A549 (cell line): Measurements from ENCODE around the gene TIE1. TPM values are rescaled to one million over a fixed set of nuclear protein-coding genes. Genes with fewer than 3 reads are reported as not detected.

Source experiments
- ATAC-seq, 2 experiments: fragments of 200-7000 bp in 1 of 2; fragments of >200 bp in 1 of 2; cut with Nextera tagmentation in 1 of 2; cut with Tn5 transposase in 1 of 2; 3 replicates each; pipeline versions ENCODE4 v1.8.0 to v1.9.1; 2018 to 2020; ENCODE audit warnings: mild to moderate bottlenecking in 1 of 2, moderate library complexity in 1 of 2
- CTCF ChIA-PET: fragments of 300-600 bp; sonication (Branson Sonifier 250); formaldehyde crosslinking; extraction: SDS; loops from one replicate; lab custom pipeline; 2021; ENCODE audit warnings: antibody characterized with exemption, inconsistent platforms; lab: Yijun Ruan, JAX
- POLR2A ChIA-PET: fragments of 350-600 bp; formaldehyde crosslinking; extraction: SDS; loops from one replicate; lab custom pipeline; 2021; ENCODE audit warnings: antibody characterized with exemption, inconsistent platforms; lab: Yijun Ruan, JAX
- DNase-seq, 2 experiments: peaks; one replicate each; pipeline versions ENCODE4 v3.0.0 to v3.0.0-alpha.2; 2011 to 2016; ENCODE audit warnings: low read depth in 1 of 2, low spot score in 1 of 2
- FAIRE-seq: peaks from 2 replicates; lab custom pipeline; 2011; peaks lifted over from hg19 to GRCh38; lab: Jason Lieb, UNC
- H3K27ac ChIP-seq, 2 experiments: fragments of >200 bp; sonication (Bioruptor Twin); formaldehyde crosslinking; 3 replicates each; pipeline ENCODE4 v1.5.1; 2016 to 2017
- H3K4me1 ChIP-seq: fragments of >200 bp; sonication (Bioruptor Twin); formaldehyde crosslinking; 3 replicates; pipeline ENCODE4 v1.6.1; 2016
- H3K4me2 ChIP-seq: fragments of >200 bp; sonication (Bioruptor Twin); formaldehyde crosslinking; 3 replicates; pipeline ENCODE4 v1.6.1; 2016
- H3K4me3 ChIP-seq: fragments of >200 bp; sonication (Bioruptor Twin); formaldehyde crosslinking; 3 replicates; pipeline ENCODE4 v1.5.1; 2016
- H3K9me3 ChIP-seq: fragments of >200 bp; sonication (Bioruptor Twin); formaldehyde crosslinking; 3 replicates; pipeline ENCODE4 v1.6.1; 2016
- BHLHE40 ChIP-seq: IDR thresholded peaks from 2 replicates; pipeline ENCODE4 v1.6.1; 2012; ENCODE audit warnings: low read depth, low read length, inconsistent platforms
- CBX2 ChIP-seq: fragments of 200-600 bp; sonication (generic); IDR thresholded peaks from 2 replicates; pipeline ENCODE4 v1.6.1; 2016; ENCODE audit warnings: low read depth, mild to moderate bottlenecking, borderline replicate concordance
- CBX8 ChIP-seq: fragments of 200-600 bp; sonication (generic); IDR thresholded peaks from 2 replicates; pipeline ENCODE4 v1.6.1; 2016
- CHD2 ChIP-seq: fragments of 150-350 bp; IDR thresholded peaks from 2 replicates; pipeline ENCODE4 v1.6.1; 2014; ENCODE audit warnings: low read length; ENCODE audit not compliant: partially characterized antibody
- CHD4 ChIP-seq: fragments of 200-600 bp; sonication (generic); IDR thresholded peaks from 2 replicates; pipeline ENCODE4 v1.6.1; 2016; ENCODE audit warnings: antibody characterized with exemption, mild to moderate bottlenecking, borderline replicate concordance
- EHMT2 ChIP-seq: fragments of 200-600 bp; sonication (generic); IDR thresholded peaks from 2 replicates; pipeline ENCODE4 v1.6.1; 2016; ENCODE audit warnings: antibody characterized with exemption, low read depth, mild to moderate bottlenecking, moderate library complexity
- EP300 ChIP-seq, 2 experiments: fragments of >200 bp; sonication (Bioruptor Twin); formaldehyde crosslinking; IDR thresholded peaks; 2 replicates in 1 of 2; 3 replicates in 1 of 2; pipeline ENCODE4 v1.6.1; 2016 to 2017
- ESRRA ChIP-seq: fragments of 150-350 bp; IDR thresholded peaks from 2 replicates; pipeline ENCODE4 v1.6.1; 2014; ENCODE audit warnings: mild to moderate bottlenecking, low read length, borderline replicate concordance
- FOSB ChIP-seq: fragments of 250-450 bp; sonication (Bioruptor Pico); IDR thresholded peaks from 2 replicates; pipeline ENCODE4 v1.5.0; 2020; ENCODE audit warnings: mild to moderate bottlenecking, moderate library complexity
- FOSL2 ChIP-seq, 2 experiments: fragments of 450-650 bp in 1 of 2; fragments of >200 bp in 1 of 2; sonication (Bioruptor Twin) in 1 of 2; formaldehyde crosslinking; IDR thresholded peaks; 2 replicates each; pipeline versions ENCODE4 v1.5.0 to v1.6.1; 2016 to 2020; ENCODE audit warnings: mild to moderate bottlenecking in 1 of 2, moderate library complexity in 1 of 2
- HEYL ChIP-seq: fragments of 250-450 bp; sonication (Bioruptor Pico); IDR thresholded peaks from 2 replicates; pipeline ENCODE4 v1.8.0; 2021; ENCODE audit warnings: mild to moderate bottlenecking, moderate library complexity
- HOXA7 ChIP-seq: fragments of 250-450 bp; sonication (Bioruptor Pico); IDR thresholded peaks from 2 replicates; pipeline ENCODE4 v1.5.0; 2020; ENCODE audit warnings: mild to moderate bottlenecking, moderate library complexity
- HOXB13 ChIP-seq: fragments of 250-450 bp; sonication (Bioruptor Pico); IDR thresholded peaks from 2 replicates; pipeline ENCODE4 v1.5.0; 2020; ENCODE audit warnings: low read depth, mild to moderate bottlenecking, moderate library complexity
- HOXB5 ChIP-seq: fragments of 250-450 bp; sonication (Bioruptor Pico); IDR thresholded peaks from 2 replicates; pipeline ENCODE4 v1.5.0; 2020; ENCODE audit warnings: mild to moderate bottlenecking, moderate library complexity
- JUNB ChIP-seq: fragments of >200 bp; sonication (Bioruptor Twin); formaldehyde crosslinking; IDR thresholded peaks from 2 replicates; pipeline ENCODE4 v1.6.1; 2016
- KDM5A ChIP-seq: fragments of 200-600 bp; sonication (generic); IDR thresholded peaks from 2 replicates; pipeline ENCODE4 v1.6.1; 2016; ENCODE audit warnings: antibody characterized with exemption, mild to moderate bottlenecking
- MAX ChIP-seq: IDR thresholded peaks from 2 replicates; pipeline ENCODE4 v1.6.1; 2012
- MAZ ChIP-seq: fragments of 150-350 bp; IDR thresholded peaks from 2 replicates; pipeline ENCODE4 v1.6.1; 2014; ENCODE audit warnings: antibody characterized with exemption, low read depth, low read length, borderline replicate concordance
- MYC ChIP-seq: IDR thresholded peaks from 2 replicates; pipeline ENCODE4 v1.6.1; 2012; ENCODE audit warnings: mild to moderate bottlenecking, inconsistent platforms, low read length, improper control_type of control experiment, borderline replicate concordance
- NPAS2 ChIP-seq: fragments of 250-450 bp; sonication (Bioruptor Pico); IDR thresholded peaks from 2 replicates; pipeline ENCODE4 v1.8.0; 2022; ENCODE audit warnings: mild to moderate bottlenecking, moderate library complexity, borderline replicate concordance
- PHF8 ChIP-seq: fragments of 200-600 bp; sonication (generic); IDR thresholded peaks from 2 replicates; pipeline ENCODE4 v1.6.1; 2016; ENCODE audit warnings: low read depth, mild to moderate bottlenecking, antibody characterized with exemption, moderate library complexity, borderline replicate concordance
- POLR2A ChIP-seq: IDR thresholded peaks from 2 replicates; pipeline ENCODE4 v1.6.1; 2012; ENCODE audit warnings: mild to moderate bottlenecking, low read length
- RAD21 ChIP-seq, 2 experiments: fragments of >200 bp in 1 of 2; sonication (Bioruptor Twin) in 1 of 2; formaldehyde crosslinking in 1 of 2; IDR thresholded peaks in 1 of 2; conservative IDR thresholded peaks in 1 of 2; 2 replicates in 1 of 2; 3 replicates in 1 of 2; pipeline ENCODE4 v1.6.1; 2012 to 2018; ENCODE audit warnings: inconsistent platforms in 1 of 2
- RFX5 ChIP-seq: fragments of 450-650 bp; IDR thresholded peaks from 2 replicates; pipeline ENCODE4 v1.7.1; 2014; ENCODE audit warnings: antibody characterized with exemption, mild to moderate bottlenecking, moderate library complexity
- RNF2 ChIP-seq: fragments of 200-600 bp; sonication (generic); IDR thresholded peaks from 2 replicates; pipeline ENCODE4 v1.6.1; 2016; ENCODE audit warnings: low read depth, mild to moderate bottlenecking, antibody characterized with exemption, moderate library complexity, borderline replicate concordance
- ZC3H11A ChIP-seq: fragments of 450-650 bp; IDR thresholded peaks from 2 replicates; pipeline ENCODE4 v1.6.1; 2014; ENCODE audit warnings: antibody characterized with exemption, mild to moderate bottlenecking
- ZFP36 ChIP-seq: fragments of 450-650 bp; IDR thresholded peaks from 2 replicates; pipeline ENCODE4 v1.6.1; 2014; ENCODE audit warnings: borderline replicate concordance; ENCODE audit not compliant: partially characterized antibody
- ZNF302 ChIP-seq: fragments of 250-450 bp; sonication (Bioruptor Pico); IDR thresholded peaks from 2 replicates; pipeline ENCODE4 v1.9.0; 2021; ENCODE audit warnings: inconsistent platforms, mild to moderate bottlenecking, moderate library complexity
- ZSCAN20 ChIP-seq: fragments of 250-450 bp; sonication (Bioruptor Pico); IDR thresholded peaks from 2 replicates; pipeline ENCODE4 v1.8.0; 2022; ENCODE audit warnings: mild to moderate bottlenecking, moderate library complexity
- WGBS: methylation state at CpG from one replicate; pipeline ENCODE4 v1.1.6; 2017; ENCODE audit errors: missing lambda C conversion rate; 5-methylcytosine and 5-hydroxymethylcytosine counted together
- polyA plus RNA-seq, 4 experiments: library from polyadenylated mRNA; depleted of rRNA in 3 of 4; stranded (reverse); fragments of >200 nt; fragmentation: RNase III in 1 of 4; extraction: RNeasy Plus Mini Kit Qiagen cat#74134 plus additional on column Dnase treatment in 1 of 4; gene quantifications; 2 replicates in 3 of 4; 3 replicates in 1 of 4; pipeline ENCODE4 v1.2.3, GENCODE V29; 2011 to 2017
- TF ChIP-seq, protein P1 (sequence below): IDR thresholded peaks from 2 replicates; pipeline ENCODE4 v1.6.1; 2012
- TF ChIP-seq, protein P2 (sequence below): IDR thresholded peaks from 2 replicates; pipeline ENCODE4 v1.6.1; 2012; ENCODE audit warnings: low read depth, borderline replicate concordance
- TF ChIP-seq, protein P3 (sequence below): fragments of 250-450 bp; sonication (Bioruptor Pico); IDR thresholded peaks from 2 replicates; pipeline ENCODE4 v1.5.0; 2020; ENCODE audit warnings: low read depth, mild to moderate bottlenecking, moderate library complexity
- TF ChIP-seq, protein P4 (sequence below): fragments of 450-650 bp; IDR thresholded peaks from 2 replicates; pipeline ENCODE4 v1.6.1; 2014; ENCODE audit warnings: antibody characterized with exemption

The TIE1 gene
- polyA plus RNA-seq, 2 of the 4 experiments (the other 2 are of a cell fraction) = not detected

DNA sequence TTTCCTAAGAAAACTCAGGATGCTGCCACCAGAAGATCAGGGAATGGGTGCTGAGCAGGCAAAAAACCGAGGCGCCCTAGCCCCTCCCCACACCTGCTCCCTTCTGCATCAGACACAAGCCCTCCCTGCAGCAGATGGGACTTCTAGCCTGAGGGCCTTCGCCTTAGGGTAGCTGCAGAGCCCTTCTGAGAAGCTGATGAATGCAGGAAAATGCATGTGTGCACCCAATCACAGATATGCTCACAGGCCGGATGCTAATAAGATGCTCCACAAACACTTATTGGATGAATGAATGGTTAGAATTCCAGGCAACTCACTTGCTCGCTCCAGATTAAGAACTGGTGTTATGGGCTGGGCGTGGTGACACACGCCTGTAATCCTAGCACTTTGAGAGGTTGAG is 8.6 kb upstream of the TIE1 start:
- ATAC-seq = no peak
- no peak for TF ChIP-seq ZSCAN20
- TF ChIP-seq PHF8 = no peak
- TF ChIP-seq MAZ = no peak
- TF ChIP-seq CBX2 = no peak
- TF ChIP-seq HOXB5 (CRISPR knock-in tag) = no peak
- TF ChIP-seq JUNB = no peak
- no peak for TF ChIP-seq HEYL (CRISPR knock-in tag)
- no peak for TF ChIP-seq EP300 (IDR thresholded peaks at IDR 0.05)
- POLR2A ChIA-PET = no interaction called here

GRCh38 chr1:43292679-43293078 is 8.1 kb upstream of the TIE1 start:
- TF ChIP-seq MAX = no peak
- TF ChIP-seq RFX5 = no peak
- TF ChIP-seq KDM5A = no peak
- TF ChIP-seq MYC = no peak
- TF ChIP-seq PHF8 = no peak
- TF ChIP-seq BHLHE40 = no peak
- TF ChIP-seq EHMT2 = no peak
- TF ChIP-seq ZNF302 (CRISPR knock-in tag) = no peak
- TF ChIP-seq CHD2 = no peak
- TF ChIP-seq ESRRA = no peak
- TF ChIP-seq CHD4 = no peak
- TF ChIP-seq CBX8 = no peak
- TF ChIP-seq MAZ = no peak
- no peak for TF ChIP-seq RNF2
- TF ChIP-seq, protein P1, sequence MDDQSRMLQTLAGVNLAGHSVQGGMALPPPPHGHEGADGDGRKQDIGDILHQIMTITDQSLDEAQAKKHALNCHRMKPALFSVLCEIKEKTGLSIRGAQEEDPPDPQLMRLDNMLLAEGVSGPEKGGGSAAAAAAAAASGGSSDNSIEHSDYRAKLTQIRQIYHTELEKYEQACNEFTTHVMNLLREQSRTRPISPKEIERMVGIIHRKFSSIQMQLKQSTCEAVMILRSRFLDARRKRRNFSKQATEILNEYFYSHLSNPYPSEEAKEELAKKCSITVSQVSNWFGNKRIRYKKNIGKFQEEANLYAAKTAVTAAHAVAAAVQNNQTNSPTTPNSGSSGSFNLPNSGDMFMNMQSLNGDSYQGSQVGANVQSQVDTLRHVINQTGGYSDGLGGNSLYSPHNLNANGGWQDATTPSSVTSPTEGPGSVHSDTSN = no peak
- TF ChIP-seq ZC3H11A = no peak
- Histone ChIP-seq H3K27ac (no peak overlapping the region), H3K4me3 (no peak overlapping the region), H3K4me1 (peaks cover 8% of the 10 kb centered on the region; the same call in 1 of the 3 replicates), H3K9me3 (no peaks in the 10 kb centered on the region), H3K4me2 (no peak overlapping the region)
- no peak for DNase-seq
- WGBS = 72% methylated on average over 5 of the region's 5 CpGs
- no peak for ATAC-seq
- FAIRE-seq = no peak
- ChIA-PET CTCF (interaction anchor here (0.6 to 1.6 kb wide), 2 partner anchors 10 to 28 kb away, joined by 4 to 7 read pairs; no protein-coding TSS in a partner anchor), POLR2A (no interaction called here)

More for the DNA sequence above, 8.6 kb upstream of the TIE1 start:
- DNase-seq (no peak), FAIRE-seq (no peak)
- H3K27ac ChIP-seq = no peak overlapping the region
- peaks cover 8% of the 10 kb centered on the region; the same call in 1 of the 3 replicates for H3K4me1 ChIP-seq
- H3K4me3 ChIP-seq = no peak overlapping the region
- H3K9me3 ChIP-seq = no peaks in the 10 kb centered on the region
- CTCF ChIA-PET = no interaction called here
- WGBS = 69% methylated on average over 7 of the region's 7 CpGs
- no peak overlapping the region for H3K4me2 ChIP-seq

DNA sequence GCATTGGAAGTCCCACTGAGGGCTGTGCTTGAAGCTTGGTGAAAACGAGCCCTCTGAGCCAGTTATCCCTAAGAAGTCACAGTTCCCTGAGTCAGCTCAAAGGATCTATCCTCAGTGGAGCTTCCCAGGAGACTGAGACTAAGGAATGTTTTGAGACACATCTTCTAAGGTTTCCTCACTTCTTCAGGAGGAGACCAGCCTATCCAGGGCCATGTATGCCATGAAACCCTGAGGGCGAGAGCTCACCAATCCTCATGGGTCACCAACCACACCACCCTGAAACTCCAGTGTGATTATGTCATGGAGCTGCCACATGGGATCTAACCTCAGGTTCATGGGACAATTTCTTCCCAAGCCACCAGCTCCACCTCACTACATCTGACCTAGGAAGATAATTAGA is 7.6 kb upstream of the TIE1 start:
- Histone ChIP-seq H3K27ac (no peak overlapping the region), H3K4me2 (no peak overlapping the region), H3K9me3 (no peaks in the 10 kb centered on the region), H3K4me3 (no peak overlapping the region), H3K4me1 (peaks cover 8% of the 10 kb centered on the region; the same call in 1 of the 3 replicates)
- FAIRE-seq (no peak), ATAC-seq (no peak), DNase-seq (no peak)
- ChIA-PET CTCF (interaction anchor here (0.6 to 1.6 kb wide), 3 partner anchors 9 to 28 kb away, joined by 4 to 7 read pairs (median 4); no protein-coding TSS in a partner anchor), POLR2A (no interaction called here)
- 52% methylated on average over 2 of the region's 2 CpGs for WGBS
- TF ChIP-seq JUNB (no peak), FOSB (CRISPR knock-in tag) (no peak), HOXA7 (CRISPR knock-in tag) (no peak), POLR2A (no peak), FOSL2 (IDR thresholded peaks at IDR 0.05) (no peak), FOSL2 (CRISPR knock-in tag; IDR thresholded peaks at IDR 0.05) (no peak), HOXB13 (CRISPR knock-in tag) (no peak), EP300 (IDR thresholded peaks at IDR 0.05) (no peak), RAD21 (conservative IDR thresholded peaks at IDR 0.05 in 1 of 2, IDR thresholded peaks at IDR 0.05 in 1 of 2) (no peak), ZFP36 (no peak), NPAS2 (CRISPR knock-in tag) (no peak)
- TF ChIP-seq, protein P2, sequence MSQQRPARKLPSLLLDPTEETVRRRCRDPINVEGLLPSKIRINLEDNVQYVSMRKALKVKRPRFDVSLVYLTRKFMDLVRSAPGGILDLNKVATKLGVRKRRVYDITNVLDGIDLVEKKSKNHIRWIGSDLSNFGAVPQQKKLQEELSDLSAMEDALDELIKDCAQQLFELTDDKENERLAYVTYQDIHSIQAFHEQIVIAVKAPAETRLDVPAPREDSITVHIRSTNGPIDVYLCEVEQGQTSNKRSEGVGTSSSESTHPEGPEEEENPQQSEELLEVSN = no peak
- TF ChIP-seq, protein P3, sequence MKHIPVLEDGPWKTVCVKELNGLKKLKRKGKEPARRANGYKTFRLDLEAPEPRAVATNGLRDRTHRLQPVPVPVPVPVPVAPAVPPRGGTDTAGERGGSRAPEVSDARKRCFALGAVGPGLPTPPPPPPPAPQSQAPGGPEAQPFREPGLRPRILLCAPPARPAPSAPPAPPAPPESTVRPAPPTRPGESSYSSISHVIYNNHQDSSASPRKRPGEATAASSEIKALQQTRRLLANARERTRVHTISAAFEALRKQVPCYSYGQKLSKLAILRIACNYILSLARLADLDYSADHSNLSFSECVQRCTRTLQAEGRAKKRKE (CRISPR knock-in tag) = no peak
- TF ChIP-seq, protein P4, sequence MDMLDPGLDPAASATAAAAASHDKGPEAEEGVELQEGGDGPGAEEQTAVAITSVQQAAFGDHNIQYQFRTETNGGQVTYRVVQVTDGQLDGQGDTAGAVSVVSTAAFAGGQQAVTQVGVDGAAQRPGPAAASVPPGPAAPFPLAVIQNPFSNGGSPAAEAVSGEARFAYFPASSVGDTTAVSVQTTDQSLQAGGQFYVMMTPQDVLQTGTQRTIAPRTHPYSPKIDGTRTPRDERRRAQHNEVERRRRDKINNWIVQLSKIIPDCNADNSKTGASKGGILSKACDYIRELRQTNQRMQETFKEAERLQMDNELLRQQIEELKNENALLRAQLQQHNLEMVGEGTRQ = no peak
